Iris pigment epithelial cell (primary cell): ENCODE results near the gene LINC00237.

Source experiments
- DNase-seq: peaks from one replicate; pipeline ENCODE4 v3.0.0-alpha.2; 2011; ENCODE audit warnings: low read depth

The LINC00237 gene

GRCh38 chr20:21046413-21047070, 59.6 kb downstream of the LINC00237 start:
- no peak for DNase-seq
